Renal pelvis (tissue), 3 donors: Measurements from ENCODE around the gene ADAMTS18. TPM values are rescaled to one million over a fixed set of nuclear protein-coding genes. Genes with fewer than 3 reads are reported as not detected.

ENCODE experiments used
- polyA plus RNA-seq, 3 donors: library from polyadenylated mRNA; unstranded; fragments of 120-200 nt; gene quantifications; one replicate each; pipeline ENCODE4 v1.2.1, GENCODE V29; 2013; ENCODE audit not compliant: insufficient read length in 3 of 3

The ADAMTS18 gene
- polyA plus RNA-seq, 3 donors = 3.9 to 9.7 (median 6.6) TPM

Other genes starting within 250 kb of the ADAMTS18 start
- 10 to 100 TPM; 25.2 to 33.8 (median 32.7) TPM for gene MON1B, start 243.8 kb downstream of the ADAMTS18 start, polyA plus RNA-seq
- gene SYCE1L, start 235.6 kb downstream of the ADAMTS18 start, polyA plus RNA-seq = 1 to 10 TPM; 5.6 to 8.1 (median 5.6) TPM